Measurements from ENCODE around the gene IMMP2L.

- TF ChIP-seq EZH2phosphoT487 (IDR thresholded peaks at IDR 0.05): no peak
- TF ChIP-seq, protein P1, sequence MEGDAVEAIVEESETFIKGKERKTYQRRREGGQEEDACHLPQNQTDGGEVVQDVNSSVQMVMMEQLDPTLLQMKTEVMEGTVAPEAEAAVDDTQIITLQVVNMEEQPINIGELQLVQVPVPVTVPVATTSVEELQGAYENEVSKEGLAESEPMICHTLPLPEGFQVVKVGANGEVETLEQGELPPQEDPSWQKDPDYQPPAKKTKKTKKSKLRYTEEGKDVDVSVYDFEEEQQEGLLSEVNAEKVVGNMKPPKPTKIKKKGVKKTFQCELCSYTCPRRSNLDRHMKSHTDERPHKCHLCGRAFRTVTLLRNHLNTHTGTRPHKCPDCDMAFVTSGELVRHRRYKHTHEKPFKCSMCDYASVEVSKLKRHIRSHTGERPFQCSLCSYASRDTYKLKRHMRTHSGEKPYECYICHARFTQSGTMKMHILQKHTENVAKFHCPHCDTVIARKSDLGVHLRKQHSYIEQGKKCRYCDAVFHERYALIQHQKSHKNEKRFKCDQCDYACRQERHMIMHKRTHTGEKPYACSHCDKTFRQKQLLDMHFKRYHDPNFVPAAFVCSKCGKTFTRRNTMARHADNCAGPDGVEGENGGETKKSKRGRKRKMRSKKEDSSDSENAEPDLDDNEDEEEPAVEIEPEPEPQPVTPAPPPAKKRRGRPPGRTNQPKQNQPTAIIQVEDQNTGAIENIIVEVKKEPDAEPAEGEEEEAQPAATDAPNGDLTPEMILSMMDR (IDR thresholded peaks at IDR 0.05): no peak
- TF ChIP-seq EZH2 (IDR thresholded peaks at IDR 0.05): no peak
Observed at GRCh38 chr7:110905773-110906566, 656.3 kb downstream of the IMMP2L start.
